ENCODE results near the gene ADPRHL1.

Gene ADPRHL1

GRCh38 chr13:113417836-113418721 is 35.2 kb downstream of the ADPRHL1 start:
- no peak for DNase-seq (ENCODE audit: low read depth, low spot score)
- POLR2A ChIA-PET: no interaction called here

GRCh38 chr13:113417008-113417751 is 36.1 kb downstream of the ADPRHL1 start:
- DNase-seq (ENCODE audit: low read depth, low spot score): no peak
- no peak overlapping the region for H3K4me3 ChIP-seq (ENCODE audit: low read depth, low read length)
- ChIA-PET CTCF (interaction anchor here (1.1 kb wide), 1 partner anchor 34 kb away, joined by 3 read pairs; no protein-coding TSS in a partner anchor), POLR2A (no interaction called here)
- no peak for TF ChIP-seq CTCF (IDR thresholded peaks at IDR 0.05; ENCODE audit: insufficient read depth, low read length, missing control alignments)

More at GRCh38 chr13:113417836-113418721, 35.2 kb downstream of the ADPRHL1 start:
- CTCF ChIA-PET: interaction anchor here (0.9 to 1.1 kb wide), 3 partner anchors 19 to 34 kb away, joined by 3 read pairs; no protein-coding TSS in a partner anchor
- no peak for TF ChIP-seq CTCF (IDR thresholded peaks at IDR 0.05; ENCODE audit: insufficient read depth, low read length, missing control alignments)
- no peak overlapping the region for H3K4me3 ChIP-seq (ENCODE audit: low read depth, low read length)

- no peak overlapping the region for H3K4me3 ChIP-seq (ENCODE audit: low read depth, low read length)
- CTCF ChIA-PET: no interaction called here
- POLR2A ChIA-PET: no interaction called here
- DNase-seq (ENCODE audit: low read depth, low spot score): no peak
- TF ChIP-seq CTCF (IDR thresholded peaks at IDR 0.05; ENCODE audit: insufficient read depth, low read length, missing control alignments): no peak
These were observed 37.5 kb downstream of the ADPRHL1 start for GRCh38 chr13:113415825-113416224.

GRCh38 chr13:113415032-113415431 is 38.3 kb downstream of the ADPRHL1 start:
- CTCF ChIA-PET: interaction anchor here (1.3 kb wide), 1 partner anchor 18 kb away, joined by 3 read pairs; no protein-coding TSS in a partner anchor

GRCh38 chr13:113414335-113414734 is 39.0 kb downstream of the ADPRHL1 start:
- no peak for DNase-seq (ENCODE audit: low read depth, low spot score)
- ChIA-PET POLR2A (no interaction called here), CTCF (interaction anchor here (1.2 to 1.3 kb wide), 2 partner anchors 18 to 21 kb away, joined by 3 to 4 read pairs; no protein-coding TSS in a partner anchor)
- TF ChIP-seq CTCF (IDR thresholded peaks at IDR 0.05; ENCODE audit: insufficient read depth, low read length, missing control alignments): no peak
- no peak overlapping the region for H3K4me3 ChIP-seq (ENCODE audit: low read depth, low read length)

More at GRCh38 chr13:113415032-113415431, 38.3 kb downstream of the ADPRHL1 start:
- no peak for DNase-seq (ENCODE audit: low read depth, low spot score)
- no peak for TF ChIP-seq CTCF (IDR thresholded peaks at IDR 0.05; ENCODE audit: insufficient read depth, low read length, missing control alignments)
- POLR2A ChIA-PET: no interaction called here
- H3K4me3 ChIP-seq (ENCODE audit: low read depth, low read length): no peak overlapping the region

GRCh38 chr13:113413898-113414282 is 39.4 kb downstream of the ADPRHL1 start:
- DNase-seq (ENCODE audit: low read depth, low spot score): no peak
- H3K4me3 ChIP-seq (ENCODE audit: low read depth, low read length): no peak overlapping the region
- CTCF ChIA-PET: interaction anchor here (1.2 to 1.3 kb wide), 2 partner anchors 17 to 20 kb away, joined by 3 to 4 read pairs; no protein-coding TSS in a partner anchor
- TF ChIP-seq CTCF (IDR thresholded peaks at IDR 0.05; ENCODE audit: insufficient read depth, low read length, missing control alignments): no peak
- POLR2A ChIA-PET: no interaction called here
